H54 (cell line): Measurements from ENCODE around the gene GALNT14.

Source experiments
- DNase-seq: peaks from one replicate; pipeline ENCODE4 v3.0.0; 2011; ENCODE audit warnings: low spot score, mixed read lengths; ENCODE audit not compliant: insufficient read length
- FAIRE-seq: peaks from 3 replicates; lab custom pipeline; 2011; peaks lifted over from hg19 to GRCh38; lab: Jason Lieb, UNC
- POLR2A ChIP-seq: IDR thresholded peaks from 2 replicates; pipeline ENCODE4 v1.6.1; 2011; ENCODE audit warnings: low read depth, mild to moderate bottlenecking, low read length

Gene GALNT14

GRCh38 chr2:31070339-31071125, 67.7 kb downstream of the GALNT14 start:
- no peak for TF ChIP-seq POLR2A
- DNase-seq (no peak), FAIRE-seq (no peak)

- FAIRE-seq = no peak
- TF ChIP-seq POLR2A = no peak
Observed at GRCh38 chr2:31069643-31070325, 68.5 kb downstream of the GALNT14 start.

GRCh38 chr2:31067259-31067658, 71.0 kb downstream of the GALNT14 start:
- TF ChIP-seq POLR2A = no peak
- DNase-seq (no peak), FAIRE-seq (no peak)

More at GRCh38 chr2:31069643-31070325, 68.5 kb downstream of the GALNT14 start:
- DNase-seq = no peak

DNA sequence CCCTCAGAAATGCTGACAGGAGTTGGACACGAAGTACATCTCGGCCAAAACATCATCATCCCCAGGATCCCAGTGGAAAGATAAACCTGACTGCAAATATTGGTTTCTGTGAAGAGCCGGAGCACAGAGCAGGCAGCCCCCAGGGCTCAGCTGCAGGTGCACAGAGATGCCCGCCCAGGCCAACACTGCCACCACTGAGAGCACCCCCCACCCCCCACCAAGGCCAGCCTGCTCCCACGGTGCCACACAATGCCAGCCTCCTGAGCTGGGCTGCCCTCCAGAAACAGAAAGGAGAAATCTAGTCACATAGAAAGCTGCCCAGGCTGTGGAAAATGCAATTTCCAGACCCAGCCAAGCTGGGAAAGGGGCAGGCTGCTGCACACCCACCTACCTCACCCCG, 71.7 kb downstream of the GALNT14 start:
- TF ChIP-seq POLR2A = no peak
- no peak for DNase-seq
- no peak for FAIRE-seq

DNA sequence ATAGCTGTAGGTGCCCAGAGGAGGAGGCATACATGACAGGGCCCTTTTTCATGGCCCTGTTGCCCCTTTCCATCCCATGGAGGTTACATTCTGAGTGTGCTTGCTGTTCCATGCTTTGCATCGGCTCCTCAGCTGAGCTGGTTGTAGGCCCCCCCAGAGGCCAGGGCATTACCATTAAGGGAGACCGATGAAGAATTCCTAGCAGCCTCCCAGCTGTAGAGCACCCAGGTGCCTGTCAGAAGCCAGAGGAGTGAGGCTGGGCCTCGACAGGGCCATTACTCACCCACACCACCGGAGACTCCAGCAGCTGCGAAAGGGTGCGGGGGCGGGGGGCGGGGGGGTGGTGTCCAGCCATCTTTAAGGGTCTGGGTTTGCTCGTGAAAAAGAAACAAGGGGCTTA, 72.2 kb downstream of the GALNT14 start:
- DNase-seq (no peak), FAIRE-seq (no peak)
- TF ChIP-seq POLR2A = no peak

DNA sequence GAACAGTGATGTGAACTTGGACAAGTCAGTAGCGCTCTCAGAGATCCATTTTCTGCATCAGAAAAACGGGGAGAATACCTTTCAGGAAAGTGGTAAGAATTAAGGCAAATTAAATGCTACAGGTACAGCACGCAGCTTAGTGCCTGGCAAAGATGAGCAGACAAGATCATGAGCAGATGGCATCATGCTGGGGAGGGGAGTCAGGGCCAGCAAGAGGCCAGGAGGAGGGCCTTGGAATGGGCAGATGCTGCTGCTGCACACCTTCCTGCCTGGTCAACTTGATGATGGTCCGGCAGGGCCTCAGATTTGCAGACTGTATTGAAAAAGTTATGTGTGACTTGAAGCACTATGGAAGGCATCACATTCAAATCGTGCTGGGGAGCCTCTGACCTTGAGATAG, 72.9 kb downstream of the GALNT14 start:
- no peak for TF ChIP-seq POLR2A
- no peak for DNase-seq
- no peak for FAIRE-seq

DNA sequence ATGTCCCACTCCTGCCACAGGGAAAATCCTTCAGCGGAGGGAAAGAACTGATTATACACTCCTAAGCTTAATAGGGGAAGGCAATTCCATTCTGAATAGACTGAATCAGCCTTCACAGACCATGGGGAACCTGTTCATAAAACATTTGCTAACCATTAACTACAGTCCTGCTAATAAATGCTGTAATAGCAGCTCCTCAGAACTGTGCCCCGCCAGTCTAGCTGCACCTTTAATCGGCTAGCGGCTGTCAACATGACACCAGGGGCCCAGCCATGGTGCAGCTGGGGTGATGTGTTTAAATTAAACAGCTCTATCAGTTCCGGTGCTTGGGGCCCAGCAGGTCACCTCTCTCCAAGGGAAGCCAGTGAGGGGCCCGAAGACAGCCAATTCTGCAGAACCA, 77.8 kb downstream of the GALNT14 start:
- no peak for DNase-seq
- no peak for TF ChIP-seq POLR2A
- no peak for FAIRE-seq

DNA sequence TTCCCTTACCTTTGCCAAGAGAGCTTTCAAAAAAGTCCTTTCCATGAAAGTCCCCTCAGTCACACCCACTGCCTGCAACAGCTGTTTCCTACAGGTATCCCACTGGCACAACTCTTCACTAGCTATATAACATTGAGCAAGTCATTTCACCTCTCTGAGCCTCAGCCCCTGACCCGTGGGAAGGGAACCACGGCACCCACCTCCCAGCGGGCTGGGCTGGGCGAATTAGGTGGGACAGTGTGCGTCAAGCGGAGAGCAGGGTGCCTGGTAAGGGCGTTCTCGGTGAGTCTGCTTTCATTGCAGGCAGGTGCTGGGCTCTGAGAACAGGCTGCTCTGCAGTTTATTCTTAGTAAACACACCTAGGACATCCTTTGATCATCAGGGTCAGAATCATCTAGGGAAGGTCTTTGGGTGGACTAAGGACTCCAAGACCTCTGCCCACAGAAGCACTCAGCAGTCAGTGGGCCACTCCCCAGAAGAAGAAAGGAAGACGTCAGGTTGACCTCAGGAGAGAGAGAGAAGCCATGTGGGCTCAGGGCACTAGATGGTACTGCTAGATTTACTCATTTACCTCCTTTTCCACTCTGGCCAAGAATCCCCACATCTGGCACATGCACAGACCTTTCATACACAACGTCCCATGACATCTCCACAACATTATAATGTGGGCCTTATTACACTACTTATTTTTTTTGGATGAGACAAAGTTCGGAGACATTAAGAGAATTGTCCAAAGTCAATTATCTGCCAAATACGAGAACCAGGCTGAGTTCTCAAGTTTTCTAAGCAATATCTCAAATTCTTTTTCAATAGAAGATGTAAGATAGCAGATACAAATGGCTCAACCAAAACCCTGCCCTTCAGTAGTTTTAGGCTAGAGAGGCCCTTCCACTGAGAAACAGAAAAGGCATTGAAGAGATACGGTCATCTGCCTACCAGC, 79.9 kb downstream of the GALNT14 start:
- no peak for FAIRE-seq
- DNase-seq = no peak
- TF ChIP-seq POLR2A = no peak

GRCh38 chr2:31057691-31058090, 80.5 kb downstream of the GALNT14 start:
- no peak for FAIRE-seq
- no peak for TF ChIP-seq POLR2A

GRCh38 chr2:31055938-31056337, 82.3 kb downstream of the GALNT14 start:
- DNase-seq (no peak), FAIRE-seq (no peak)
- no peak for TF ChIP-seq POLR2A

More at GRCh38 chr2:31057691-31058090, 80.5 kb downstream of the GALNT14 start:
- DNase-seq = no peak

- FAIRE-seq (no peak), DNase-seq (no peak)
- TF ChIP-seq POLR2A = no peak
Observed at GRCh38 chr2:31054842-31055388, 83.3 kb downstream of the GALNT14 start.

- no peak for TF ChIP-seq POLR2A
- no peak for DNase-seq
- FAIRE-seq = no peak
Observed at GRCh38 chr2:31053929-31054782, 84.1 kb downstream of the GALNT14 start.
